ENCODE results near the gene TRAP1.

TRAP1 gene

GRCh38 chr16:3701531-3701930, 15.8 kb downstream of the TRAP1 start:
- TF ChIP-seq EZH2 (IDR thresholded peaks at IDR 0.05; ENCODE audit: borderline replicate concordance, low read length), result no peak
- no peak for TF ChIP-seq CTCF (IDR thresholded peaks at IDR 0.05; ENCODE audit: low read length)

DNA sequence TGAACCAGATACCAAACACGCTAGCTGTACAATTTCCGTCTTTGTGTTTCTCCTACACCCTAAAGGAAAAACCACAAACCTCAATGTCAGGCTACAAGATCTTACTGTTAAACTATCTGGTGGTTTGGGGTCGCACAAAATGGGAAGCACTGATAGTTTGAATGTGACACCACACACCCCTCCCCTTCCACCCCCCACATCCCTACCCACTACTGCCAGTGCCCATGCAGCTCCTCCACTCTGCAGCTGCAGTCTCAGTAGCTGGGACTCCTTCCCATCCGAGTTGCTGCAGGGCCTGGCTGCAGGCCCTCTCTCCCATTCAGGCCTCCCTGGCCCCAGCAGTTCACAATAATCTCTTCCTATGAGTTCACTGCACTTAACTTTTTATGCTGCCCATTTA, 18.4 kb downstream of the TRAP1 start:
- no peak overlapping the region for H2AFZ ChIP-seq (ENCODE audit: low read length)
- H3K4me1 ChIP-seq (ENCODE audit: insufficient read depth, low read length, severe bottlenecking), result no peaks in the 10 kb centered on the region
- no peak overlapping the region for H3K4me3 ChIP-seq (ENCODE audit: low read depth, low read length, poor library complexity, severe bottlenecking)
- no peak for TF ChIP-seq CTCF (IDR thresholded peaks at IDR 0.05; ENCODE audit: low read length)
- no peak for TF ChIP-seq EZH2 (IDR thresholded peaks at IDR 0.05; ENCODE audit: borderline replicate concordance, low read length)
- no peak overlapping the region for H3K27ac ChIP-seq (ENCODE audit: low read depth, low read length, poor library complexity, severe bottlenecking)
- no peaks in the 10 kb centered on the region; the same call in 1 of the 2 replicates for H3F3A ChIP-seq (ENCODE audit: insufficient read depth, low read length)
- H3K27me3 ChIP-seq (ENCODE audit: insufficient read depth, low read length), result no peaks in the 10 kb centered on the region
- H3K9ac ChIP-seq (ENCODE audit: low read length), result no peak overlapping the region
- H3K36me3 ChIP-seq (ENCODE audit: insufficient read depth, low read length), result peaks cover 51% of the 10 kb centered on the region
- no peaks in the 10 kb centered on the region for H3K9me2 ChIP-seq (ENCODE audit: low read depth, low read length)
- no peak overlapping the region for H3K4me2 ChIP-seq (ENCODE audit: low read length)
- H4K20me1 ChIP-seq (ENCODE audit: insufficient read depth, low read length), result no peaks in the 10 kb centered on the region
- H3K9me3 ChIP-seq (ENCODE audit: low read length), result no peaks in the 10 kb centered on the region
- H3K79me2 ChIP-seq (ENCODE audit: insufficient read depth, low read length), result peaks cover 58% of the 10 kb centered on the region

More at GRCh38 chr16:3701531-3701930, 15.8 kb downstream of the TRAP1 start:
- Histone ChIP-seq H4K20me1 (ENCODE audit: insufficient read depth, low read length) (no peaks in the 10 kb centered on the region), H3K36me3 (ENCODE audit: insufficient read depth, low read length) (peaks cover 43% of the 10 kb centered on the region), H3K9me2 (ENCODE audit: low read depth, low read length) (no peaks in the 10 kb centered on the region), H3K9ac (ENCODE audit: low read length) (no peak overlapping the region), H3F3A (ENCODE audit: insufficient read depth, low read length) (no peaks in the 10 kb centered on the region; the same call in 1 of the 2 replicates), H3K9me3 (ENCODE audit: low read length) (no peaks in the 10 kb centered on the region), H3K4me2 (ENCODE audit: low read length) (no peak overlapping the region), H3K4me1 (ENCODE audit: insufficient read depth, low read length, severe bottlenecking) (peaks cover 4% of the 10 kb centered on the region), H3K4me3 (ENCODE audit: low read depth, low read length, poor library complexity, severe bottlenecking) (no peak overlapping the region), H3K79me2 (ENCODE audit: insufficient read depth, low read length) (peaks cover 58% of the 10 kb centered on the region), H3K27me3 (ENCODE audit: insufficient read depth, low read length) (no peaks in the 10 kb centered on the region), H3K27ac (ENCODE audit: low read depth, low read length, poor library complexity, severe bottlenecking) (no peak overlapping the region), H2AFZ (ENCODE audit: low read length) (no peak overlapping the region)

GRCh38 chr16:3696425-3697218, 20.7 kb downstream of the TRAP1 start:
- no peaks in the 10 kb centered on the region for H3K9me3 ChIP-seq (ENCODE audit: low read length)
- no peaks in the 10 kb centered on the region for H4K20me1 ChIP-seq (ENCODE audit: insufficient read depth, low read length)
- H3K4me2 ChIP-seq (ENCODE audit: low read length), result no peak overlapping the region
- H3K27ac ChIP-seq (ENCODE audit: low read depth, low read length, poor library complexity, severe bottlenecking), result no peak overlapping the region
- no peak overlapping the region for H2AFZ ChIP-seq (ENCODE audit: low read length)
- H3K36me3 ChIP-seq (ENCODE audit: insufficient read depth, low read length), result peaks cover 33% of the 10 kb centered on the region
- no peaks in the 10 kb centered on the region for H3K27me3 ChIP-seq (ENCODE audit: insufficient read depth, low read length)
- H3K9me2 ChIP-seq (ENCODE audit: low read depth, low read length), result no peaks in the 10 kb centered on the region
- no peaks in the 10 kb centered on the region; the same call in 1 of the 2 replicates for H3F3A ChIP-seq (ENCODE audit: insufficient read depth, low read length)
- H3K4me3 ChIP-seq (ENCODE audit: low read depth, low read length, poor library complexity, severe bottlenecking), result no peak overlapping the region
- no peak for TF ChIP-seq EZH2 (IDR thresholded peaks at IDR 0.05; ENCODE audit: borderline replicate concordance, low read length)
- TF ChIP-seq CTCF (IDR thresholded peaks at IDR 0.05; ENCODE audit: low read length), result no peak
- no peak overlapping the region for H3K9ac ChIP-seq (ENCODE audit: low read length)
- peaks cover 43% of the 10 kb centered on the region for H3K79me2 ChIP-seq (ENCODE audit: insufficient read depth, low read length)
- peaks cover 4% of the 10 kb centered on the region for H3K4me1 ChIP-seq (ENCODE audit: insufficient read depth, low read length, severe bottlenecking)

Data from OCI-LY1 (cell line).